ENCODE data around the gene ZNF136. TPM values are rescaled to one million over a fixed set of nuclear protein-coding genes. Genes with fewer than 3 reads are reported as not detected.

The ZNF136 gene
- total RNA-seq, 1 experiment from 2014 or later, result 5.3 TPM

DNA sequence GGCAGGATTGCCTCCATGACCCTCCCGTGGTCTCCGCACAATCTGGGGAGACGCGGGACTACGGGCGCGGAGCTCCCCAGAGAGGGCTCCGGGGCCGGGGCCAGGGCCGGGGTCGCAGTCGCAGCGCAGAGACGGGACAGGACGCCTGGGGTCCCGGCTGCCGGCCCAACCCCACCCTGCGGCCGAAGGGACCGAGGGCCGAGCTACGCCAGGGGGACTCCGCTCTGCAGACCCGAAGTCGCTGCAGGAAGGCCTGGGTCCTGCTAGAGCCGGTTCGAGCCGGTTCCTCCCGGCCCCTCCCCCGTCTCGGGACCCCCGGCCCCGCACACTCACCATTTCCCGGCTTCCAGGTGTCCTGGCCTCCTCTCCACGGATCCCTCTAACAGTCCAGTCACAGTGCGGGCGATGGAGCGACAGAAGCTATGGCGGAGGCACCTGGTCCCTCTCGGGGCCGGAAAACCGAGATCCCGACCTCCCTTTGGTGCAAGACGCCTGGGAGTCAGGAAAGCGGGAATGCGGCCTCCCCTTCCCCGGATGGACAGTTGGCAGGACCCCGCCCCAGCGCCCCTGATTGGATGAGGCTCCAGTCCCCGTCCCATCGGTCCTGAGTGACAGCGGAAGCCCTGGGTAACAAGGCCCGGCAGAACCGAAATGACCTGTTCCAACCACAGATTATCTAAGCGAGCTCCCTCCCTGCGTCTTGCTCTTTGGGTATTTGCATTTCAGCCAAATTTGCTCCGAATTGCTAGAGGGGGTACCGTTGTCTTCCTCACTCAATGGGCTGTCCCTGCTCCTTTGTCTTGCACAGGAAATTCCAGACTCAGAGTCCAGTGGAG is 6.5 kb upstream of the ZNF136 start, which contains the start of gene ZNF625:
Gene ZNF625 (minus strand): TSS at position 512 of the 836 bp plus-strand sequence. CDS start 176 bp downstream, at position 336.
- intact Hi-C loops (cut with micrococcal nuclease; ENCODE audit: unreplicated experiment), result no loop called here
- Histone ChIP-seq H4K20me1 (ENCODE audit: insufficient read depth) (no peaks in the 10 kb centered on the region), H3K79me2 (ENCODE audit: low read depth) (0 out of 2 replicates have a peak, but pooled peaks cover 4% of the 10 kb centered on the region), H3K9me3 (ENCODE audit: insufficient read depth, low read depth) (no peaks in the 10 kb centered on the region), H3K4me2 (peak within 1 kb of the TSS; percentile 86), H3F3A (ENCODE audit: insufficient read depth, low read depth) (no peaks in the 10 kb centered on the region), H3K36me3 (ENCODE audit: low read depth) (peaks cover 3% of the 10 kb centered on the region; the same call in 1 of the 2 replicates), H2AFZ (peak within 1 kb of the TSS; percentile 82), H3K4me3 (peak within 1 kb of the TSS; percentile 63), H3K27ac (no peak within 1 kb of the TSS), H3K4me1 (replicated peaks; ENCODE audit: insufficient read depth) (peaks cover 5% of the 10 kb centered on the region; the same call in 1 of the 2 replicates), H3K27me3 (ENCODE audit: insufficient read depth, low read depth) (no peaks in the 10 kb centered on the region), H3K9me2 (ENCODE audit: insufficient read depth) (no peaks in the 10 kb centered on the region)
- TF ChIP-seq EZH2 (IDR thresholded peaks at IDR 0.05; ENCODE audit: low read depth), result no peak
- TF ChIP-seq, protein P1, sequence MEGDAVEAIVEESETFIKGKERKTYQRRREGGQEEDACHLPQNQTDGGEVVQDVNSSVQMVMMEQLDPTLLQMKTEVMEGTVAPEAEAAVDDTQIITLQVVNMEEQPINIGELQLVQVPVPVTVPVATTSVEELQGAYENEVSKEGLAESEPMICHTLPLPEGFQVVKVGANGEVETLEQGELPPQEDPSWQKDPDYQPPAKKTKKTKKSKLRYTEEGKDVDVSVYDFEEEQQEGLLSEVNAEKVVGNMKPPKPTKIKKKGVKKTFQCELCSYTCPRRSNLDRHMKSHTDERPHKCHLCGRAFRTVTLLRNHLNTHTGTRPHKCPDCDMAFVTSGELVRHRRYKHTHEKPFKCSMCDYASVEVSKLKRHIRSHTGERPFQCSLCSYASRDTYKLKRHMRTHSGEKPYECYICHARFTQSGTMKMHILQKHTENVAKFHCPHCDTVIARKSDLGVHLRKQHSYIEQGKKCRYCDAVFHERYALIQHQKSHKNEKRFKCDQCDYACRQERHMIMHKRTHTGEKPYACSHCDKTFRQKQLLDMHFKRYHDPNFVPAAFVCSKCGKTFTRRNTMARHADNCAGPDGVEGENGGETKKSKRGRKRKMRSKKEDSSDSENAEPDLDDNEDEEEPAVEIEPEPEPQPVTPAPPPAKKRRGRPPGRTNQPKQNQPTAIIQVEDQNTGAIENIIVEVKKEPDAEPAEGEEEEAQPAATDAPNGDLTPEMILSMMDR (conservative IDR thresholded peaks at IDR 0.05), result no peak
- BruUV-seq (replicated peaks), result no TSS peak
- peak; percentile 71 to 81 for DNase-seq
- ChIA-PET POLR2A (ENCODE audit: unreplicated experiment) (interaction anchor here (0.6 kb wide), 1 partner anchor 455 kb away, joined by 6 read pairs; the partner anchor contains the start of gene ZNF791), CTCF (no interaction called here)

DNA sequence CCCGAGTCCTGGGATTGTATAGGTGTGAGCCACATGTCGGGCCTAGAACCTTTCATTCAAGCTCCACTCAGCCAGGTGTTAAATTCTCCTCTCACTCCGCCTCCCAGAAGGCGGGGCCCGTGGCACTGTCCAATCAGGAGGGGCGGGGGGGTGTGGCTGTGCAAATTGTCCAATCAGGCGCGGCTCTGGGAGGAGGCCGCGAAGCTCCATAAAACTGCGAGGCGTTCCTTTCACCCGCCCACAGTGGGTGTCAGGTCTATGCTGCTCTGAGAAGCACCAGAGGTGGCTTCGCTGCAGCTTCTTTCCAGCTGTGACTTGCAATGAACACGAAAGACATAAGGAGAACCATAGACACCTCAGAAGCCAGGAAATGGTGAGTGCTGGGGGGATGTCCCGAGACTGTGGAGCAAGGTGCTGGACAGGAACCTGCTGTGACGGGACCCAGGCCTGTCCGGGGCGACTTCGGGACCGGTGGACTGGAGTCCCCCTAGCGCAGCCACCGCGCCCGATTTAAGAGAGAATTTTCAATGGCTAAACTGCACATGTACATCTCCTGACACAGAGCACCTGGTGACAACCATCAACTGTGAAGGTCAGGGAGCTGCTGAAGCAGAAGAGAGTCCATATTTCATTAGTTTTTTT is 3.0 kb upstream of the ZNF136 start:
- Histone ChIP-seq H3K4me2 (no peak overlapping the region), H3K36me3 (ENCODE audit: low read depth) (no peaks in the 10 kb centered on the region; the same call in 1 of the 2 replicates), H3K9me3 (ENCODE audit: insufficient read depth, low read depth) (no peaks in the 10 kb centered on the region), H3K27ac (no peak overlapping the region), H3K4me3 (no peak overlapping the region), H3K79me2 (ENCODE audit: low read depth) (peaks cover 15% of the 10 kb centered on the region), H3K27me3 (ENCODE audit: insufficient read depth, low read depth) (no peaks in the 10 kb centered on the region), H2AFZ (no peak overlapping the region), H3K4me1 (replicated peaks; ENCODE audit: insufficient read depth) (peaks cover 17% of the 10 kb centered on the region), H4K20me1 (ENCODE audit: insufficient read depth) (no peaks in the 10 kb centered on the region), H3K9me2 (ENCODE audit: insufficient read depth) (no peaks in the 10 kb centered on the region), H3F3A (ENCODE audit: insufficient read depth, low read depth) (peaks cover 9% of the 10 kb centered on the region; the same call in 1 of the 2 replicates)
- DNase-seq, result no peak
- no TSS peak for BruUV-seq (replicated peaks)
- TF ChIP-seq, protein P1 (conservative IDR thresholded peaks at IDR 0.05), result no peak
- TF ChIP-seq EZH2 (IDR thresholded peaks at IDR 0.05; ENCODE audit: low read depth), result no peak
- POLR2A ChIA-PET (ENCODE audit: unreplicated experiment), result no interaction called here
- intact Hi-C loops (cut with micrococcal nuclease; ENCODE audit: unreplicated experiment), result no loop called here
- CTCF ChIA-PET, result no interaction called here

DNA sequence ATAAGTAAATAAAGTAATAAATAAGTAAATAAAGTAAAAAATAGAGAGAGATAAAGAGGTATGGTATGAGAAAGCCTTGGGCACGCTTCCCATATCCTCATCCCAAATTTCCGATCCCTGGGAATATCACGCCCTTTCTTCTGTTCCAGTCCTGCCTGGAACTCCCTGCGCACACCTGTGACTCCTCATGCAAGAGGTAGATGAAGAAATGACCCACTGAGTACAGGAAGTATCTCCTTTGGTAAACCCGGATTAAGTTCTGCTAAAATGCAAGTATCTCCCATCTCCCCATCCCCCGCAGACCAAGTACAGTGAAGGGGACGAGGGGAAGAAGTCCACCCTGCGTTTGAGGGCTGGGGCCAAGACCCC is 399 bp upstream of the ZNF136 start:
- no TSS peak for BruUV-seq (replicated peaks)
- peak overlapping the region; percentile 82 for H3K4me3 ChIP-seq
- POLR2A ChIA-PET (ENCODE audit: unreplicated experiment), result no interaction called here
- no peak for DNase-seq
- no peak overlapping the region for H3K27ac ChIP-seq
- H4K20me1 ChIP-seq (ENCODE audit: insufficient read depth), result no peaks in the 10 kb centered on the region
- H3K4me1 ChIP-seq (replicated peaks; ENCODE audit: insufficient read depth), result peaks cover 12% of the 10 kb centered on the region
- TF ChIP-seq EZH2 (IDR thresholded peaks at IDR 0.05; ENCODE audit: low read depth), result no peak
- TF ChIP-seq, protein P1 (conservative IDR thresholded peaks at IDR 0.05), result no peak
- peak overlapping the region; percentile 90 for H3K4me2 ChIP-seq
- H3K36me3 ChIP-seq (ENCODE audit: low read depth), result no peaks in the 10 kb centered on the region
- H3K27me3 ChIP-seq (ENCODE audit: insufficient read depth, low read depth), result no peaks in the 10 kb centered on the region
- peaks cover 9% of the 10 kb centered on the region; the same call in 1 of the 2 replicates for H3F3A ChIP-seq (ENCODE audit: insufficient read depth, low read depth)
- intact Hi-C loops (cut with micrococcal nuclease; ENCODE audit: unreplicated experiment), result no loop called here
- peak overlapping the region; percentile 91 for H2AFZ ChIP-seq
- no peaks in the 10 kb centered on the region for H3K9me2 ChIP-seq (ENCODE audit: insufficient read depth)
- CTCF ChIA-PET, result no interaction called here
- no peaks in the 10 kb centered on the region for H3K9me3 ChIP-seq (ENCODE audit: insufficient read depth, low read depth)
- peaks cover 36% of the 10 kb centered on the region for H3K79me2 ChIP-seq (ENCODE audit: low read depth)

All from PC-9 (cell line).